B cell (primary cell): ENCODE measurements around the gene MGMT. TPM values are rescaled to one million over a fixed set of nuclear protein-coding genes. Genes with fewer than 3 reads are reported as not detected.

Experiments
- ATAC-seq: fragments of 200-7000 bp; cut with Tn5 transposase; one replicate; pipeline ENCODE4 v1.10.0; 2021; ENCODE audit warnings: low read depth, mild to moderate bottlenecking, moderate number of reproducible peaks, moderate library complexity
- CTCF ChIA-PET: fragments of 350-600 bp; sonication (Branson Sonifier 250); formaldehyde crosslinking; loops from one replicate; lab custom pipeline; 2021; ENCODE audit warnings: antibody characterized with exemption, inconsistent platforms; lab: Charles Lee
- POLR2A ChIA-PET: fragments of 350-600 bp; sonication (Branson Sonifier 250); formaldehyde crosslinking; loops from one replicate; lab custom pipeline; 2021; ENCODE audit warnings: antibody characterized with exemption; lab: Charles Lee
- DNase-seq: peaks from one replicate; pipeline ENCODE4 v3.0.0; 2013
- H2AFZ ChIP-seq: 2 replicates; pipeline ENCODE4 v1.6.1; 2012; ENCODE audit warnings: mild to moderate bottlenecking, low read depth, low read length; ENCODE audit not compliant: insufficient read depth, poor library complexity, severe bottlenecking
- H3K27ac ChIP-seq, 2 donors: 1 replicate in 1 of 2; 2 replicates in 1 of 2; pipeline ENCODE4 v1.5.1; 2012 to 2013; ENCODE audit warnings: low read length in 2 of 2, mild to moderate bottlenecking in 2 of 2, moderate library complexity in 1 of 2
- H3K27me3 ChIP-seq, 4 experiments: fragments of 200-600 bp in 1 of 4; sonication (generic) in 1 of 4; replicated peaks in 1 of 4; 1 replicate in 2 of 4; 2 replicates in 2 of 4; pipeline versions ENCODE4 v1.6.1 to v1.7.0; 2013 to 2016; ENCODE audit warnings: low read length in 3 of 4, mild to moderate bottlenecking in 2 of 4, mixed read lengths in 1 of 4, moderate library complexity in 1 of 4; ENCODE audit not compliant: insufficient read depth in 4 of 4, control insufficient read depth in 3 of 4; ENCODE audit errors: control extremely low read depth in 1 of 4
- H3K36me3 ChIP-seq, 2 experiments: replicated peaks in 1 of 2; 1 replicate in 1 of 2; 2 replicates in 1 of 2; pipeline versions ENCODE4 v1.6.1 to v1.7.1; 2013; ENCODE audit warnings: low read length in 1 of 2; ENCODE audit not compliant: insufficient read depth in 2 of 2, control insufficient read depth in 1 of 2; ENCODE audit errors: control extremely low read depth in 1 of 2, extremely low read depth in 1 of 2
- H3K4me1 ChIP-seq, 2 donors: fragments of 200-600 bp in 1 of 2; sonication (generic) in 1 of 2; 1 replicate in 1 of 2; 2 replicates in 1 of 2; pipeline versions ENCODE4 v1.5.1 to v1.6.1; 2013 to 2017; ENCODE audit warnings: low read length in 2 of 2; ENCODE audit not compliant: control insufficient read depth in 2 of 2, insufficient read depth in 2 of 2
- H3K4me2 ChIP-seq: replicated peaks from 2 replicates; pipeline ENCODE3; 2012; ENCODE audit warnings: mild to moderate bottlenecking, low read depth, low read length; ENCODE audit not compliant: poor library complexity, severe bottlenecking
- H3K4me3 ChIP-seq, 5 experiments: fragments of 200-600 bp in 1 of 5; sonication (generic) in 1 of 5; 1 replicate in 3 of 5; 2 replicates in 2 of 5; pipeline versions ENCODE4 v1.5.1 to v1.7.0; 2011 to 2016; ENCODE audit warnings: low read length in 4 of 5, mild to moderate bottlenecking in 4 of 5, low read depth in 2 of 5, control low read depth in 1 of 5, moderate library complexity in 1 of 5; ENCODE audit not compliant: insufficient read depth in 1 of 5; ENCODE audit errors: control extremely low read depth in 1 of 5, extremely low read depth in 1 of 5
- H3K79me2 ChIP-seq: fragments of 200-600 bp; sonication (generic); one replicate; pipeline ENCODE4 v1.6.0; 2016; ENCODE audit warnings: low read length; ENCODE audit not compliant: control insufficient read depth, insufficient read depth
- H3K9ac ChIP-seq: fragments of 200-600 bp; sonication (generic); 2 replicates; pipeline ENCODE4 v1.6.1; 2017; ENCODE audit warnings: mild to moderate bottlenecking, low read length, moderate library complexity
- H3K9me3 ChIP-seq, 3 donors: one replicate each; pipeline versions ENCODE4 v1.6.1 to v1.7.1; 2013; ENCODE audit warnings: low read length in 2 of 3; ENCODE audit not compliant: control insufficient read depth in 2 of 3, insufficient read depth in 1 of 3; ENCODE audit errors: control extremely low read depth in 1 of 3
- H4K20me1 ChIP-seq: 2 replicates; pipeline ENCODE4 v1.6.0; 2012; ENCODE audit warnings: mild to moderate bottlenecking, low read length; ENCODE audit not compliant: insufficient read depth, control insufficient read depth, poor library complexity, severe bottlenecking
- H3K27ac Mint-ChIP-seq: one replicate; pipeline ENCODE4 v1.8.0; 2021; ENCODE audit warnings: mixed read lengths
- H3K27me3 Mint-ChIP-seq: one replicate; pipeline ENCODE4 v1.8.0; 2021; ENCODE audit warnings: mixed read lengths
- H3K4me1 Mint-ChIP-seq: one replicate; pipeline ENCODE4 v1.8.0; 2021; ENCODE audit warnings: mixed read lengths
- H3K4me3 Mint-ChIP-seq: one replicate; pipeline ENCODE4 v1.8.0; 2021; ENCODE audit warnings: mixed read lengths
- H3K9me3 Mint-ChIP-seq: one replicate; pipeline ENCODE4 v1.8.0; 2022; ENCODE audit warnings: mixed read lengths; ENCODE audit not compliant: insufficient read depth
- EZH2 ChIP-seq: IDR thresholded peaks from 2 replicates; pipeline ENCODE4 v1.6.1; 2012; ENCODE audit warnings: borderline replicate concordance, low read depth, mild to moderate bottlenecking, moderate library complexity, low read length; ENCODE audit not compliant: insufficient read depth, poor library complexity, severe bottlenecking
- WGBS: methylation state at CpG from one replicate; pipeline ENCODE4 v1.1.5; 2013; ENCODE audit warnings: missing lambda C conversion rate; ENCODE audit not compliant: insufficient coverage; 5-methylcytosine and 5-hydroxymethylcytosine counted together
- intact Hi-C: fragments of 100-400 bp; cut with micrococcal nuclease; formaldehyde crosslinking; loops from one replicate; pipeline ENCODE4 v1.10.0; 2022
- polyA plus RNA-seq: library from polyadenylated mRNA; depleted of rRNA; stranded (reverse); fragments of >200 nt; gene quantifications from 2 replicates; pipeline ENCODE4 v1.2.3, GENCODE V29; 2012
- total RNA-seq, 2 donors: library from RNA; stranded (reverse); fragments of 120-200 nt in 1 of 2; gene quantifications; 1 replicate in 1 of 2; 2 replicates in 1 of 2; pipeline versions ENCODE4 v1.2.3 to v1.2.4, GENCODE V29; 2013 to 2022
- TF ChIP-seq, protein P1 (sequence below): fragments of 200-600 bp; IDR thresholded peaks from one replicate; pipeline ENCODE4 v1.8.0; 2022; ENCODE audit warnings: antibody characterized with exemption, mild to moderate bottlenecking

MGMT gene
- total and polyA plus RNA-seq, 2 donors (not counting 1 experiment from before 2014, with no cell fraction given) = 16.6 to 87.7 TPM

DNA sequence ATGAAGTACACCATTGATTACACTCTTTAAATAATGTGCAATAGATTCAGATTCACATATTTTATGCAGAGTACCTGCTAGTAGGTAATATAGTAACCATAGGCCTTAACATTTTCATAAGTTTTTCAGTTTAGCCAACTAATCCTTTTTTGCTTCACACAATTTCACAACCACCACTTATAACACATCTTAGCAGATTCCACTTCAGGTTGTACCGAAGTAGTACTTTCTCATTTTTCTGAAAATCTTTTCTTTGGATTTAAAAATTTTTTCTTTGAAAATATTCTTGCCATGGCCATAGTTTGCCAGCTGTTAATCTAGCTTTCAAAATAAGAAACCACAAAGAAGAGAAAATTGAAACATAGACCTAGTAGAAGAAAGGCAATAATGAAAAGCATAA lies 203.1 kb downstream of the MGMT start:
- intact Hi-C loops = no loop called here
- H3K4me3 Mint-ChIP-seq = no peak overlapping the region
- DNase-seq = no peak
- peaks cover under 1% of the 10 kb centered on the region for H3K4me1 Mint-ChIP-seq
- H3K9me3 ChIP-seq = peaks cover 0 to 5% (median 2%) of the 10 kb centered on the region in 3 donors
- no peak overlapping the region for H3K27ac Mint-ChIP-seq
- no peak overlapping the region for H3K4me3 ChIP-seq
- no peak overlapping the region for H3K9ac ChIP-seq
- ChIA-PET CTCF (no interaction called here), POLR2A (no interaction called here)
- H3K36me3 ChIP-seq = peaks cover 0 to 2% of the 10 kb centered on the region in 2 experiments
- TF ChIP-seq, protein P1, sequence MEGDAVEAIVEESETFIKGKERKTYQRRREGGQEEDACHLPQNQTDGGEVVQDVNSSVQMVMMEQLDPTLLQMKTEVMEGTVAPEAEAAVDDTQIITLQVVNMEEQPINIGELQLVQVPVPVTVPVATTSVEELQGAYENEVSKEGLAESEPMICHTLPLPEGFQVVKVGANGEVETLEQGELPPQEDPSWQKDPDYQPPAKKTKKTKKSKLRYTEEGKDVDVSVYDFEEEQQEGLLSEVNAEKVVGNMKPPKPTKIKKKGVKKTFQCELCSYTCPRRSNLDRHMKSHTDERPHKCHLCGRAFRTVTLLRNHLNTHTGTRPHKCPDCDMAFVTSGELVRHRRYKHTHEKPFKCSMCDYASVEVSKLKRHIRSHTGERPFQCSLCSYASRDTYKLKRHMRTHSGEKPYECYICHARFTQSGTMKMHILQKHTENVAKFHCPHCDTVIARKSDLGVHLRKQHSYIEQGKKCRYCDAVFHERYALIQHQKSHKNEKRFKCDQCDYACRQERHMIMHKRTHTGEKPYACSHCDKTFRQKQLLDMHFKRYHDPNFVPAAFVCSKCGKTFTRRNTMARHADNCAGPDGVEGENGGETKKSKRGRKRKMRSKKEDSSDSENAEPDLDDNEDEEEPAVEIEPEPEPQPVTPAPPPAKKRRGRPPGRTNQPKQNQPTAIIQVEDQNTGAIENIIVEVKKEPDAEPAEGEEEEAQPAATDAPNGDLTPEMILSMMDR = no peak
- no peak for TF ChIP-seq EZH2
- H3K4me2 ChIP-seq = no peak overlapping the region
- no peak overlapping the region for H3K27ac ChIP-seq
- H3K9me3 Mint-ChIP-seq = peaks cover 4% of the 10 kb centered on the region
- H3K27me3 ChIP-seq = no peaks in the 10 kb centered on the region
- no peak overlapping the region for H2AFZ ChIP-seq
- H3K4me1 ChIP-seq = no peaks in the 10 kb centered on the region
- ATAC-seq = no peak
- H3K27me3 Mint-ChIP-seq = no peaks in the 10 kb centered on the region
- H3K79me2 ChIP-seq = no peaks in the 10 kb centered on the region
- no CpG with 5 or more reads among the region's 1 CpG for WGBS
- no peaks in the 10 kb centered on the region for H4K20me1 ChIP-seq

DNA sequence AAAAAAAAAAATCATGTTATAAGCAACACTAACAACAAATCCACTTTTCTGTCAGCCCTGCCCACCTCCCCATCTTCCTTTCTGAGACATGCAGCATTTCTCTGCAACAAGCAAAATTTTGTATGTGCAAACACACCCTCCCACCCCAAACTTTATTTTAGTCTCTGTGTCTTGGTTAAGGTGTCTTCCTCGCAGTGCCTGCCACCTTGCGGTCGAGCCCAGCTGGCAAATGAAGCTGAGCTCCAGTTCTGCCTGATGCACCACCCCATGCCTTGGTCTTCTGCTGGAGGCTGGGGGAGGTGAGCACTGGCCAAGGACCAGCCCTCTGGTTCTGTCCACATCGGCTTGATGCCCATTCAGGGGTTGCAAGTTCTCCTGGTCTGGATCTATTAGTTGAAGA lies 206.3 kb downstream of the MGMT start:
- intact Hi-C loops = no loop called here
- Histone ChIP-seq H3K4me3 (no peak overlapping the region), H3K27me3 (no peaks in the 10 kb centered on the region), H3K9ac (no peak overlapping the region), H3K27ac (no peak overlapping the region), H4K20me1 (no peaks in the 10 kb centered on the region), H3K9me3 (peaks cover 2 to 12% (median 5%) of the 10 kb centered on the region in 3 donors), H3K79me2 (no peaks in the 10 kb centered on the region), H3K36me3 (no peaks in the 10 kb centered on the region), H3K4me2 (no peak overlapping the region), H3K4me1 (no peaks in the 10 kb centered on the region), H2AFZ (no peak overlapping the region)
- 97% methylated on average over 4 of the region's 4 CpGs for WGBS
- Mint-ChIP-seq H3K4me1 (peaks cover 8% of the 10 kb centered on the region), H3K27me3 (no peaks in the 10 kb centered on the region), H3K4me3 (no peak overlapping the region), H3K27ac (no peak overlapping the region), H3K9me3 (peaks cover 2% of the 10 kb centered on the region)
- TF ChIP-seq, protein P1 = no peak
- TF ChIP-seq EZH2 = no peak
- ChIA-PET POLR2A (no interaction called here), CTCF (no interaction called here)
- ATAC-seq (no peak), DNase-seq (no peak)
